GM12874 (cell line): Measurements from ENCODE around the gene ASCC3.

Experiments
- TF ChIP-seq, protein P1 (sequence below): IDR thresholded peaks from 2 replicates; pipeline ENCODE4 v1.5.1; 2011; ENCODE audit warnings: low read depth, mild to moderate bottlenecking, control low read depth, low read length, moderate library complexity; ENCODE audit not compliant: insufficient read depth

The ASCC3 gene

GRCh38 chr6:100554228-100554627, 326.9 kb downstream of the ASCC3 start:
- TF ChIP-seq, protein P1, sequence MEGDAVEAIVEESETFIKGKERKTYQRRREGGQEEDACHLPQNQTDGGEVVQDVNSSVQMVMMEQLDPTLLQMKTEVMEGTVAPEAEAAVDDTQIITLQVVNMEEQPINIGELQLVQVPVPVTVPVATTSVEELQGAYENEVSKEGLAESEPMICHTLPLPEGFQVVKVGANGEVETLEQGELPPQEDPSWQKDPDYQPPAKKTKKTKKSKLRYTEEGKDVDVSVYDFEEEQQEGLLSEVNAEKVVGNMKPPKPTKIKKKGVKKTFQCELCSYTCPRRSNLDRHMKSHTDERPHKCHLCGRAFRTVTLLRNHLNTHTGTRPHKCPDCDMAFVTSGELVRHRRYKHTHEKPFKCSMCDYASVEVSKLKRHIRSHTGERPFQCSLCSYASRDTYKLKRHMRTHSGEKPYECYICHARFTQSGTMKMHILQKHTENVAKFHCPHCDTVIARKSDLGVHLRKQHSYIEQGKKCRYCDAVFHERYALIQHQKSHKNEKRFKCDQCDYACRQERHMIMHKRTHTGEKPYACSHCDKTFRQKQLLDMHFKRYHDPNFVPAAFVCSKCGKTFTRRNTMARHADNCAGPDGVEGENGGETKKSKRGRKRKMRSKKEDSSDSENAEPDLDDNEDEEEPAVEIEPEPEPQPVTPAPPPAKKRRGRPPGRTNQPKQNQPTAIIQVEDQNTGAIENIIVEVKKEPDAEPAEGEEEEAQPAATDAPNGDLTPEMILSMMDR = no peak

DNA sequence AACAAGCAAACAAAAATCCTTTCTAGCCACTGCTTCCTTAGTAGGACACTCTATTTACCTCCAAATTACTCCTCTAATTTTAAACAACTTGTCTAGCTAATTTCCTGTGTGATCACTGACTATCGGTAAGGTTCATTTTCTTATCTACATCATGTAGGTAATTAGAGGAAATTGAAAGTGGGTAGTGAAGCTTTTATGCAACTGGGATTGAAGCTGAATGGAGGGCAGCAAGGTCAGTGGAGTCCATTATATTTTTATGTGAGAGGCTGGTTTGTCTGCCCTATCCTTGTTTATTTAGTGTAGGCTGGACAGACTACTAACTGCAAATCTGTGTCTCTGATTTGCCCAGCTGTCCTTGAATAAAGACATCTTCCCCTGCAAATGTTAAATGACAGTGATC, 327.9 kb downstream of the ASCC3 start:
- TF ChIP-seq, protein P1 = no peak

DNA sequence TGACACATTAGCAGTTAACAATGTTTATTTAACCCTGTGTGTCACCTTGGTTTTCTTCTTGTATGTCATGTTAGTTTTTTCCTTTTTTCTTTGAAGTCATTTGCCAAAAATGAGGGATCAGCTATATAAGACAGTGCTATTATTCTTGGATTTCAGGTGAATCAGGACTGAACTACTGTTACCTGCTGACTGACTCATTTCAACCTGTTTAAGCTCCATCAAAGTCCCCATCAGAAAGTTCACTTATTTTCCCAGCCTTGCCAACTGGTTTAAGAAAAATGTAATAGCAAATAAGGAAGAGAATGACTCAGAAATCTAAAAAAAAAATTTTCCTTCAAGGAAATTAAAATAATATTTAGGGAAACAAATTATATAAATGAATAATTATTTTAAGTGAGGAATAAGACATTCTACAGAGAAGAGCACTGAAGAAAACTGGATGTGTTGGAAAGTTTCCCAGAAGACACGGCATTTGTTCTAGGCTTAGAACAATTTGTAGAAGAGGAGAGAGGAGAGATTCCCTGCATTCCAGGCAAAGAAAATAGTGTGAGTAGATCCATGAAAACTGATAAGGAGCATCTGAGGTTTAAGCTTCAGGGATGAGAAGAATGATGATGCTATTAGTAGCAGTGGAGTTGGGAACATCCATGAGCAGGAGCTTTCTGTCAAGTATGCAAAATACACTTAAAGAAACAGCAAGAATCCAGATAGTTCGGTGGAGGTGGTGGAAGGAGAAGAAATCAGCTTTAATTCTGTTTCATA, 331.5 kb downstream of the ASCC3 start:
- TF ChIP-seq, protein P1 = no peak

DNA sequence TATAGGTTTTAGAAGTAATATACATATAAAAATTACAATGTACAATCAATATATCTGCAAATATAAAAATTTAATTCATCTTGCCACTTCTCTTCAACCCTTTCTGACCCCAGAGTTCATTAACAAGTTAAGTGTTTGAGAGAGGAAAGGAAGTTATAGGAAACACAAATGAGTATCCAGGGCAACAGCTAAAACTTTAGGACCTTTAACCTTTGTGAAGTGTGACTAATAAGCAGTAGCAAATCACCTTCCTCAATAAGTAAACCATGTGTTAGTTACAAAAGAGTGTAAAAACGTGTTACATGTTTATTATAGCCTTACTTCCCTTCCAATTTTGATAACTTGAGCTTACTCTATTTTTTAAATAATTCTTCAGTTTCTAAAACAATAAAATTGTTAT, 343.0 kb downstream of the ASCC3 start:
- TF ChIP-seq, protein P1 = no peak

DNA sequence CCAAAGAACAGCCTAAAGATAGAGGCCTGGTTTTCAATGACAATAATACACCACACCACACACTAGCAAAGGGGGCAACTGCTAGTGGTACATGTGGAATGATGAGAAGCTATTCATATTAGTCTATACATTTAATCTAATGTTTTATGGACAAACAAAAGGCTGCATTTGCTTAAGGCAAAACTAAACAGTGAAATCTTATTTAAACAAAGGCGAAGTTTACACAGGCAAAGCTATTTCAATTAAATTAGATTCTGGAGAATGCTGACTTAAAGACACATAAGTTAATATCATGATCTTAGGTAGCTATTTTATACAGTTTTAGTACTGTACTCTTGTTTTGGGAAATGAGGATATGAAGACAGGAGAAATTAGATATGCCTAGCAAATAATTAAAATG, 362.5 kb downstream of the ASCC3 start:
- TF ChIP-seq, protein P1 = no peak

DNA sequence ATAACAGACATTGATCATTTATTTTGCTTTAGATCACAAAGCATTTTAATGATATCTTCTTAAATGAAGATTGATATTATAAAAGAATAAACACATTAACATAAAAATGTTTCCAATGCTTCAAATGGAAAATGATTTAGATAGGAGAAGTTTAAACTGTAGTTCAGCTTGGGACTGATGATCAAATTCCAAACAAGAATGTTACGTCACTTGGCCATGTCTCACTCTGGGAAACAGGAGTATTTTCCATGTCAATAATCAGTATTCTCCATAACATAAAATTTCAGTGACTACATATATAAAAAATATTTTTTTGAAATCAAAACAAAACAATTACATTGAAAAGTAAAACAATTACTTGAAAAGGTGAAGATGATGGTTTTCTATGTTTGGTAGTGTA, 363.5 kb downstream of the ASCC3 start:
- TF ChIP-seq, protein P1 = no peak

DNA sequence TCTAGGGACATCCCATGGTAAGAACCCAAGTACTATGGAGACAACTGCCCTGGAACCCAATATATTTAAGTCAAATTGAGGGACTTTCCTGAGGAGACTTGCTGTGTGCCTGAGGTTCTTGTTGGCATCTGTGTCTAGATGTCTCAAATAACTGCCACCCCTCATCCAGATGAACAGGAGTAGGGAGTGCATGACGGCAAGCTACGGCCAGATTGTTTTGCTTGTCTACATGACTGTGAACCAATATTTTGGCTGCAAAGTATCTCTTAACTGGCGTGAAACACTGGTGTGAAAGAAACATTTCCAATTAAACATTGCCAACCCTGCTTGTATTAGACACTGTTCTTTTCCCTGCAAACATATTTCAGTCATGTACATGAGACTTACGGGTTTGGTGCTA, 364.0 kb downstream of the ASCC3 start:
- TF ChIP-seq, protein P1 = no peak
